Sigmoid colon (tissue), 3 donors: ENCODE results near the gene CEBPG.

Source experiments
- POLR2A ChIP-seq, 2 donors: fragments of 450-650 bp; IDR thresholded peaks; one replicate each; pipeline ENCODE4 v1.6.1; 2016; ENCODE audit warnings: antibody characterized with exemption in 2 of 2, mild to moderate bottlenecking in 2 of 2, moderate library complexity in 2 of 2
- TF ChIP-seq, protein P1 (sequence below), 4 experiments: fragments of 450-650 bp in 3 of 4; fragments of 200-600 bp in 1 of 4; IDR thresholded peaks; one replicate each; pipeline ENCODE4 v1.5.1; 2016 to 2019; ENCODE audit warnings: antibody characterized with exemption in 4 of 4, mild to moderate bottlenecking in 3 of 4, moderate library complexity in 2 of 4

DNA sequence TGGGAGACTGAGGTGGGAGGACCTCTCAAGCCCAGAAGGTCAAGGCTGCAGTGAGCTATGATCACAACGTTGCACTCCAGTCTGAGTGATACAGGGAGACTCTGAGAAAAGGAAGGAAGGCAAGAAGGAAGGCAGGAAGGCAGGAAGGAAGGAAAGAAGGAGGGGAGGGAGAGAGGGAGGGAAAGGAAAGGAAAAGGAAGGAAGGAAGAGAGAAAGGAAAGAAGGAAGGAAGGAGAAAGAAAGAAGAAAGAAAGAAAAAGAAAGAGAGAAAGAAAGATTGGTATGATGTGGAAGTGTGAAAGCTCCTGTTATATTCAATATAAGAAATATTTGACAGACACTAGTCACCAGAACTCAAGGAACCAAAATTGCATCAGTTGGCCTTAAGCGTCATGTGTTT lies 32.5 kb upstream of the CEBPG start:
- TF ChIP-seq, protein P1, sequence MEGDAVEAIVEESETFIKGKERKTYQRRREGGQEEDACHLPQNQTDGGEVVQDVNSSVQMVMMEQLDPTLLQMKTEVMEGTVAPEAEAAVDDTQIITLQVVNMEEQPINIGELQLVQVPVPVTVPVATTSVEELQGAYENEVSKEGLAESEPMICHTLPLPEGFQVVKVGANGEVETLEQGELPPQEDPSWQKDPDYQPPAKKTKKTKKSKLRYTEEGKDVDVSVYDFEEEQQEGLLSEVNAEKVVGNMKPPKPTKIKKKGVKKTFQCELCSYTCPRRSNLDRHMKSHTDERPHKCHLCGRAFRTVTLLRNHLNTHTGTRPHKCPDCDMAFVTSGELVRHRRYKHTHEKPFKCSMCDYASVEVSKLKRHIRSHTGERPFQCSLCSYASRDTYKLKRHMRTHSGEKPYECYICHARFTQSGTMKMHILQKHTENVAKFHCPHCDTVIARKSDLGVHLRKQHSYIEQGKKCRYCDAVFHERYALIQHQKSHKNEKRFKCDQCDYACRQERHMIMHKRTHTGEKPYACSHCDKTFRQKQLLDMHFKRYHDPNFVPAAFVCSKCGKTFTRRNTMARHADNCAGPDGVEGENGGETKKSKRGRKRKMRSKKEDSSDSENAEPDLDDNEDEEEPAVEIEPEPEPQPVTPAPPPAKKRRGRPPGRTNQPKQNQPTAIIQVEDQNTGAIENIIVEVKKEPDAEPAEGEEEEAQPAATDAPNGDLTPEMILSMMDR (IDR thresholded peaks at IDR 0.05): no peak
- TF ChIP-seq POLR2A (IDR thresholded peaks at IDR 0.05): no peak
